ENCODE measurements around the gene CCDC9B.

CCDC9B gene

GRCh38 chr15:40310001-40310959 is 30.5 kb downstream of the CCDC9B start:
- Histone ChIP-seq H3K27ac (ENCODE audit: low read length) (no peak overlapping the region), H3K27me3 (ENCODE audit: insufficient read depth, low read length) (peaks cover 19% of the 10 kb centered on the region), H3K36me3 (ENCODE audit: insufficient read depth, low read depth, low read length) (no peaks in the 10 kb centered on the region), H3K9ac (ENCODE audit: low read depth, low read length) (no peak overlapping the region), H3K9me3 (ENCODE audit: insufficient read depth, low read depth, low read length) (no peaks in the 10 kb centered on the region), H3K4me1 (ENCODE audit: insufficient read depth, low read length) (peaks cover 20% of the 10 kb centered on the region; the same call in 1 of the 2 replicates), H3K4me3 (ENCODE audit: low read length) (no peak overlapping the region)

DNA sequence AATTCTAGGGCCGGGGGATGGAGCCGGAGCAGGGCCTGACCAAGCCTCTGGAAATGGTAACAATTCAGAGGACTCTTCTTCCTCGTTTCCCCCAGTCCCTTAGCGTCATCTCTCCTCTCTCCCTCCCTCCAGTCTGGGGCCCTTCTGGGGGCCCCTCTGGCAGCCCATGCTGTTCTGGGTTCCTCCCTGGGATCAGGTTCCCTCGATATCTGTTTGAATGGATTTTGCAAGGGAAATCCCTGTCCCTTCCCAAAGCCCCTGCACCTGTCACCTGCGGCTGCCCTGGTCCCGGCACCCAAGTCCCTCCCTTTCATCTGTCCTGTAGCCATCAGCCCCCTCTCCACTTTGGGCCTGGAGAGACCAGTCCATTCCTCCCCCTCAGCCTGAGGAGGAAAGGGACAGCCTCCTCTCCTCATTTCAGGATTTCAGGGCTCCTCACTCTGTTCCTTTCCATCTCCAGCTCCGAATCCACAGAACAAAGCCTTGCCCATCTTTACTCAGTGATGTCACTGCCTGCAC is 31.3 kb downstream of the CCDC9B start:
- Histone ChIP-seq H3K4me3 (ENCODE audit: low read length) (no peak overlapping the region), H3K9me3 (ENCODE audit: insufficient read depth, low read depth, low read length) (no peaks in the 10 kb centered on the region), H3K36me3 (ENCODE audit: insufficient read depth, low read depth, low read length) (no peaks in the 10 kb centered on the region), H3K27me3 (ENCODE audit: insufficient read depth, low read length) (peaks cover 17% of the 10 kb centered on the region), H3K27ac (ENCODE audit: low read length) (no peak overlapping the region), H3K4me1 (ENCODE audit: insufficient read depth, low read length) (peaks cover 20% of the 10 kb centered on the region; the same call in 1 of the 2 replicates), H3K9ac (ENCODE audit: low read depth, low read length) (no peak overlapping the region)

DNA sequence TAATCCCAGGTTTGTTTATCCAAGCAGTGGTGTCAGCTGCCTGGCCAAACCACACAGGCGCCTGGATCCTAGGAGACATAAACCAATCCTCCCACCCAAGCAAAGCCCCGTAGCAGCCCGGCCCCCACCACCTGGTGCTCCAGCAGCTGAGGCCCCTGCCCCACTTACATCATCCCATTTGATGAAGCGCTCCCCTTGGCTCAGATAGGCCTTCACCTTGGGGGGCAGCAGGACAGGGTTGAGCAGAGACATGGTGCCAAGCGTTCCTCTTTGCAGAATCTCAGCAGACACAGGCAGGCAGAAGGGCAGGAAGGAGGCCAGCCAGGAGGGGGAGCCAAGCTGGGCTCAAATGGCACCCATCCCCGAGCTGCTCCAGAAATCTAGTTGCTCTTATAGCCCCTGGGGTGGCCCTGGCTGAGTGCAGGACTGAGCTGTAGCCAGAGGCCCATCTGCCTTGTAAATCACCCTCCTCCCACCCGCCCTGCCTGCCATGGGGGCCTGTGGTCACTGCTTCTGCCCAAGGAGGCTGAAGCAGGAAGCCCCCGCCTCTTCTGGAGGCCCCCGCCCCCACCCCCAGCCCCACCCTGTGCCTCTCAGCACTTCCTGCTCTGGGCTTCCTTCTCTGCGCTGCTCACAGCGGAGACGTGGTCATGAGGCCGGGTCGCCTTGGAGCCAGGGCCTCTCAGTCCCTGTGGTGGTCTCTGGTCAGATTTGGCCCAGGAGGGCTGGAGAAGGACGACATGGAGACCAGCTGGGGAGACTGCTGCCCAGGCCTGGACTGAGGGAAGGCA is 33.1 kb downstream of the CCDC9B start, which contains the start of gene PLCB2:
Gene PLCB2 (minus strand): TSS at position 515 of the 791 bp plus-strand sequence. CDS start 263 bp downstream, at position 252.
- Histone ChIP-seq H3K9ac (ENCODE audit: low read depth, low read length) (no peak within 1 kb of the TSS), H3K27ac (ENCODE audit: low read length) (no peak within 1 kb of the TSS), H3K36me3 (ENCODE audit: insufficient read depth, low read depth, low read length) (no peaks in the 10 kb centered on the region), H3K9me3 (ENCODE audit: insufficient read depth, low read depth, low read length) (no peaks in the 10 kb centered on the region), H3K4me3 (ENCODE audit: low read length) (no peak within 1 kb of the TSS), H3K4me1 (ENCODE audit: insufficient read depth, low read length) (peaks cover 20% of the 10 kb centered on the region; the same call in 1 of the 2 replicates), H3K27me3 (ENCODE audit: insufficient read depth, low read length) (peaks cover 22% of the 10 kb centered on the region)

DNA sequence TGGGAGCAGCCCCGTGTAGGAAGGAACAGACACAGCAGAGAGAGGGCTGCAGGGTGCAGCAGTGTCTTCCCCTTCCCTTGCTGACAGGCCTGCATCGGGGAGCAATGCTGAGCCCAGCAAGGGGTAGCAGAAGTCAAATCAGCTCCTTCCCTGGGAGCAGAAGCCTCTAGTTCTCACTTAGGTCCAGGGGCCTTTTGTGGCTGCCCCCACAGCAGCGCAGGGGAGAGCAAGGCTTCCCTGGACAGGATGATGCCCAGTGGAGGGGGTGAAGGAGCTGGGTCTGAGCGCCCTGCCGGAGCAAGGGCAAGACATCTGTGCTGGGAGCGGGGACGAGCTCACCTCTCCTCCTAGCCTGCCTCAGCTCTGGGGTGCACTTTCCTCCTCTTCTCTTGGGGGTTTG is 33.8 kb downstream of the CCDC9B start:
- Histone ChIP-seq H3K36me3 (ENCODE audit: insufficient read depth, low read depth, low read length) (no peaks in the 10 kb centered on the region), H3K27me3 (ENCODE audit: insufficient read depth, low read length) (peaks cover 22% of the 10 kb centered on the region), H3K4me3 (ENCODE audit: low read length) (no peak overlapping the region), H3K4me1 (ENCODE audit: insufficient read depth, low read length) (peaks cover 22% of the 10 kb centered on the region; the same call in 1 of the 2 replicates), H3K9me3 (ENCODE audit: insufficient read depth, low read depth, low read length) (no peaks in the 10 kb centered on the region), H3K27ac (ENCODE audit: low read length) (no peak overlapping the region), H3K9ac (ENCODE audit: low read depth, low read length) (no peak overlapping the region)

DNA sequence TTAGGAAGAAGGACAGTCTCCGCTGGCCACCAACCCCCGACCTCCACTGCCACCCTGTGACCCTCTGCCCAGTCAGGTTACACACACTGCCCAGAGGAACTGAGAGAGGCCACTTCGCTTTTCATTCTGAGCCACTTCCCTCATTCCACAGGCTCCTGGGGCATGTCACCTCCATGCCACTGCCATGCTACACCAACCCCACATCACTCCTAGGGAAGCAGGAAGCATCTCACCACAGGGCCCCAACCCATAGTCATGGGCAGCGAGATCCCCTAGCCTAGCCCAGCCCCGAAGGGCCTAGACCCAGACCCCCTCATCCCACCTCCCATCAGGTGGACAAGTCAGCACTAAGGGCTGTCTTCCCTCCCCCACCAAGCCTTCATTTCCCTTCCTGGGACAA is 34.4 kb downstream of the CCDC9B start:
- Histone ChIP-seq H3K4me1 (ENCODE audit: insufficient read depth, low read length) (peaks cover 25% of the 10 kb centered on the region; the same call in 1 of the 2 replicates), H3K27ac (ENCODE audit: low read length) (no peak overlapping the region), H3K9me3 (ENCODE audit: insufficient read depth, low read depth, low read length) (no peaks in the 10 kb centered on the region), H3K36me3 (ENCODE audit: insufficient read depth, low read depth, low read length) (no peaks in the 10 kb centered on the region), H3K4me3 (ENCODE audit: low read length) (no peak overlapping the region), H3K9ac (ENCODE audit: low read depth, low read length) (no peak overlapping the region), H3K27me3 (ENCODE audit: insufficient read depth, low read length) (peaks cover 20% of the 10 kb centered on the region)

GRCh38 chr15:40305281-40305680 is 35.5 kb downstream of the CCDC9B start:
- H3K4me3 ChIP-seq (ENCODE audit: low read length), result no peak overlapping the region
- no peak overlapping the region for H3K27ac ChIP-seq (ENCODE audit: low read length)
- H3K9me3 ChIP-seq (ENCODE audit: insufficient read depth, low read depth, low read length), result no peaks in the 10 kb centered on the region
- no peak overlapping the region for H3K9ac ChIP-seq (ENCODE audit: low read depth, low read length)
- H3K27me3 ChIP-seq (ENCODE audit: insufficient read depth, low read length), result peaks cover 12% of the 10 kb centered on the region
- H3K4me1 ChIP-seq (ENCODE audit: insufficient read depth, low read length), result peaks cover 25% of the 10 kb centered on the region; the same call in 1 of the 2 replicates
- no peaks in the 10 kb centered on the region for H3K36me3 ChIP-seq (ENCODE audit: insufficient read depth, low read depth, low read length)

GRCh38 chr15:40303576-40303975 is 37.2 kb downstream of the CCDC9B start:
- no peak overlapping the region for H3K27ac ChIP-seq (ENCODE audit: low read length)
- H3K9me3 ChIP-seq (ENCODE audit: insufficient read depth, low read depth, low read length), result no peaks in the 10 kb centered on the region
- no peak overlapping the region for H3K4me3 ChIP-seq (ENCODE audit: low read length)
- peaks cover 20% of the 10 kb centered on the region; the same call in 1 of the 2 replicates for H3K4me1 ChIP-seq (ENCODE audit: insufficient read depth, low read length)
- H3K27me3 ChIP-seq (ENCODE audit: insufficient read depth, low read length), result peaks cover 5% of the 10 kb centered on the region; the same call in 1 of the 2 replicates
- H3K9ac ChIP-seq (ENCODE audit: low read depth, low read length), result no peak overlapping the region
- no peaks in the 10 kb centered on the region for H3K36me3 ChIP-seq (ENCODE audit: insufficient read depth, low read depth, low read length)

- H3K27ac ChIP-seq (ENCODE audit: low read length), result no peak overlapping the region
- peaks cover 5% of the 10 kb centered on the region; the same call in 1 of the 2 replicates for H3K27me3 ChIP-seq (ENCODE audit: insufficient read depth, low read length)
- no peaks in the 10 kb centered on the region for H3K9me3 ChIP-seq (ENCODE audit: insufficient read depth, low read depth, low read length)
- H3K4me3 ChIP-seq (ENCODE audit: low read length), result no peak overlapping the region
- H3K9ac ChIP-seq (ENCODE audit: low read depth, low read length), result no peak overlapping the region
- peaks cover 18% of the 10 kb centered on the region; the same call in 1 of the 2 replicates for H3K4me1 ChIP-seq (ENCODE audit: insufficient read depth, low read length)
- H3K36me3 ChIP-seq (ENCODE audit: insufficient read depth, low read depth, low read length), result no peaks in the 10 kb centered on the region
These were observed 37.8 kb downstream of the CCDC9B start for GRCh38 chr15:40302981-40303380.

DNA sequence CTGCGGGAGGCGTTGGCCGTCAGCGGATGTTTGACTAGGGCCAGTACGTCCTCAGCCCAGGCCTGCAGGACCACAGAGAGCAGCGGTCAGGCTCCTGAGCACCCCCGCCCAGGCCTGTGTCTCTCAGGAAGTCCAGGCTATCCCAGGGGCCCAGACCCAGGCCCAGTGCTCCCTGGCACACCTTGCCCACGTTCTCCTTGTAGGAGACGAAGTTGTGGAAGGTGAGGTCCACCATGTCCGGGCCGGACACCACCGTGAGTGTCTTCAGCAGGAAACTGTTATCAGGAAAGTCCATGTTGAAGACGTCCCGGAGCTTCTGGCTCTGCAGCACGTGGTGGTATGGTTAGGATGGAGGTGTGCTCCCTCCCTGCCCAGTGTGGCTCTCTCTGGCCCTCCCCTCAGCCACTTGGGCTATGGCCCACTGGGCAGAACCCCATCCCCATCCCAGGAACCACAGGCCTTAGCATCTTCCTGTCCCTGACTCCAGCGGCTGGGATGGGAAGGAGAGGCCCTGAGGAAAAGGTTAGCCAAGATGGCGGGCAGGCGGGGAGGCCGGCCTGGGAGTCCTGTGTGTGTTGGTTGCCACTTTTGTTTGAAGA is 38.4 kb downstream of the CCDC9B start:
- Histone ChIP-seq H3K9me3 (ENCODE audit: insufficient read depth, low read depth, low read length) (no peaks in the 10 kb centered on the region), H3K36me3 (ENCODE audit: insufficient read depth, low read depth, low read length) (no peaks in the 10 kb centered on the region), H3K9ac (ENCODE audit: low read depth, low read length) (no peak overlapping the region; the same call in 1 of the 2 replicates), H3K4me3 (ENCODE audit: low read length) (no peak overlapping the region), H3K27me3 (ENCODE audit: insufficient read depth, low read length) (peaks cover 5% of the 10 kb centered on the region; the same call in 1 of the 2 replicates), H3K4me1 (ENCODE audit: insufficient read depth, low read length) (peaks cover 15% of the 10 kb centered on the region; the same call in 1 of the 2 replicates), H3K27ac (ENCODE audit: low read length) (no peak overlapping the region)

DNA sequence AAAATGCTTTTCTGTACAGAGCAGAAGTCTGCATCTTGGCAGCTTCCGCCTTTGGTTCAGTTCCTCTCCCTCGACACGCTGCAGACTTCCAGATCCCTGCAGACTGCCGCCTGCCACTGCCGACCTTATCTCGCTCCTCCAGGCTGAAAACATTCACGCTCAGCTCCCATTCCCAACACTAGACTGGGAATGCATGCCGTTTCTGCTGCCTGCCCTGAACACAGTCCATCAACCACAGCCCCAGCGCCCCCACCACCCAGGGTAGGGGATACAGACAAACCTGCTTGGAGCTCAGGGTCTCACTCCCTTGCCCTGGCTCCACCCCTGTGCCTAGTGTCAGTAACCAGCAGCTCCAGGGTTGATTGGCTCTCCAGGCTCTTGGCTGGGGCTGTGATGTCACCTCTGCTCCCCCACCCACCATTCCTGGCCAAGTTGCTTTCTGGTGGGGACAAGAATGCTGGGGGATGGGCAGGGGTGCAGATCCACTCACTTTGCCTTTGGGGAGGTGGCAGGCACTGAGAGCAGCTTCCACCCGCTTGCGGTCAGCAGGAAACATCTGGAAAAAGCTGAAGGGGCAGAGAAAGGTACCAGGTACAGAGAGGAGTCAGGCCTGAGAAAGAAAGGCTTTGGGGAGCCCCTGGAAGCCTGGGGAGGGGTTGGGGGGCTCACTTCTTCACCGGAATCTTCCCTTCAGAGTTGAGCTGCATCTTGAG is 39.1 kb downstream of the CCDC9B start:
- H3K9ac ChIP-seq (ENCODE audit: low read depth, low read length), result no peak overlapping the region; the same call in 1 of the 2 replicates
- H3K27ac ChIP-seq (ENCODE audit: low read length), result no peak overlapping the region
- H3K36me3 ChIP-seq (ENCODE audit: insufficient read depth, low read depth, low read length), result no peaks in the 10 kb centered on the region
- H3K27me3 ChIP-seq (ENCODE audit: insufficient read depth, low read length), result peaks cover 5% of the 10 kb centered on the region; the same call in 1 of the 2 replicates
- no peaks in the 10 kb centered on the region for H3K9me3 ChIP-seq (ENCODE audit: insufficient read depth, low read depth, low read length)
- H3K4me1 ChIP-seq (ENCODE audit: insufficient read depth, low read length), result peaks cover 8% of the 10 kb centered on the region; the same call in 1 of the 2 replicates
- H3K4me3 ChIP-seq (ENCODE audit: low read length), result no peak overlapping the region; the same call in 1 of the 2 replicates
